Measurements from ENCODE around the gene VPS51. TPM values are rescaled to one million over a fixed set of nuclear protein-coding genes. Genes with fewer than 3 reads are reported as not detected.

Gene VPS51
- total RNA-seq, 1 donor from 2014 or later: 104 TPM

DNA sequence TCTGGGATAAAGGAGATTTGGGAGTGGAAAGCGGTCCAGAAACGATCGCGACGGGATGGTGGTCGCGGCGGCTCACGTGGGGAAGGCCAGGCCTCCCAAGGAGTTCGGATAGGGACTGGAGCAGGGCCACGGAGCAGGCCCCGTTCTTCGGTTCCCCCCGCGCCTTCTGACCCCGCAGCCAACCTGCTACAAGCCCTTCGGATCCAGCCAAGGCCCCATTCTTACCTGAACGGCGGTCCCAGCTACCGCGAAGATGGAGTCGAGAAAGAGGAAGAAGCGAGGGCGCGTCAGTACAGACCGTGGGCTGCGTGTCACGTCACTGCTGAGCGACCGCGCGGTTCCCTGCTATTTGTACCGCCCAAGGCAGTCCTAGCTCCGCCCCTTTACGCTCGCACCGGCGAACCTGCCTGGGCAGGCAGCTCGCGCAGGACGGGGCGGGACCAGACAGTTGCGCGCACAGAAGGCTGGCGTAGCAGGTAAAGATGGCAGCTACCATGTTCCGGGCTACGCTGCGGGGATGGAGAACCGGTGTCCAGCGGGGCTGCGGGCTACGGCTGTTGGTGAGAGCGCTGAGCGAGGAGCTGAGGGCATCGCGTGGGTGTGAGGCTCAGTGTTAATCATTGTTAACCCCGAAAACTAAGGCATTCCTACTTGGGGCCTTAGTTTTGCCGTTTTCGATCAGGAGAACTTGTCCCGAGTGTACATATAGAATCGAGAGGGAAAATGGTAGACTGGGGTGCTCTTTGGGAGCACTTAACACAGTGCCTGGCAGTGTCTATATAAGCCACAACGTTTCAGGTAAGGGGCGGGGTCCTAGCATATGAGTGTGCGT, 26.1 kb downstream of the VPS51 start, which contains the start of the genes FAU and MRPL49:
Gene FAU, minus strand, starts transcription at position 270 of the 832 bp plus-strand sequence. CDS start 321 bp downstream, outside the sequence.
Gene MRPL49, plus strand, starts transcription at position 457 of the 832 bp plus-strand sequence. Its CDS starts 26 bp downstream, at position 483.
- peak within 1 kb of the TSS; percentile 99 for H3K27ac Mint-ChIP-seq
- no peaks in the 10 kb centered on the region for H3K27me3 Mint-ChIP-seq
- DNase-seq (ENCODE audit: extremely low spot score, unreplicated experiment): peak; percentile 98
- no peaks in the 10 kb centered on the region for H3K9me3 Mint-ChIP-seq
- peak within 1 kb of the TSS; percentile 100 for H3K4me3 Mint-ChIP-seq
- peaks cover 21% of the 10 kb centered on the region for H3K36me3 Mint-ChIP-seq
- peaks cover 16% of the 10 kb centered on the region for H3K4me1 Mint-ChIP-seq (ENCODE audit: unreplicated experiment)
- TF ChIP-seq, protein P1, sequence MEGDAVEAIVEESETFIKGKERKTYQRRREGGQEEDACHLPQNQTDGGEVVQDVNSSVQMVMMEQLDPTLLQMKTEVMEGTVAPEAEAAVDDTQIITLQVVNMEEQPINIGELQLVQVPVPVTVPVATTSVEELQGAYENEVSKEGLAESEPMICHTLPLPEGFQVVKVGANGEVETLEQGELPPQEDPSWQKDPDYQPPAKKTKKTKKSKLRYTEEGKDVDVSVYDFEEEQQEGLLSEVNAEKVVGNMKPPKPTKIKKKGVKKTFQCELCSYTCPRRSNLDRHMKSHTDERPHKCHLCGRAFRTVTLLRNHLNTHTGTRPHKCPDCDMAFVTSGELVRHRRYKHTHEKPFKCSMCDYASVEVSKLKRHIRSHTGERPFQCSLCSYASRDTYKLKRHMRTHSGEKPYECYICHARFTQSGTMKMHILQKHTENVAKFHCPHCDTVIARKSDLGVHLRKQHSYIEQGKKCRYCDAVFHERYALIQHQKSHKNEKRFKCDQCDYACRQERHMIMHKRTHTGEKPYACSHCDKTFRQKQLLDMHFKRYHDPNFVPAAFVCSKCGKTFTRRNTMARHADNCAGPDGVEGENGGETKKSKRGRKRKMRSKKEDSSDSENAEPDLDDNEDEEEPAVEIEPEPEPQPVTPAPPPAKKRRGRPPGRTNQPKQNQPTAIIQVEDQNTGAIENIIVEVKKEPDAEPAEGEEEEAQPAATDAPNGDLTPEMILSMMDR (conservative IDR thresholded peaks at IDR 0.05): no peak

DNA sequence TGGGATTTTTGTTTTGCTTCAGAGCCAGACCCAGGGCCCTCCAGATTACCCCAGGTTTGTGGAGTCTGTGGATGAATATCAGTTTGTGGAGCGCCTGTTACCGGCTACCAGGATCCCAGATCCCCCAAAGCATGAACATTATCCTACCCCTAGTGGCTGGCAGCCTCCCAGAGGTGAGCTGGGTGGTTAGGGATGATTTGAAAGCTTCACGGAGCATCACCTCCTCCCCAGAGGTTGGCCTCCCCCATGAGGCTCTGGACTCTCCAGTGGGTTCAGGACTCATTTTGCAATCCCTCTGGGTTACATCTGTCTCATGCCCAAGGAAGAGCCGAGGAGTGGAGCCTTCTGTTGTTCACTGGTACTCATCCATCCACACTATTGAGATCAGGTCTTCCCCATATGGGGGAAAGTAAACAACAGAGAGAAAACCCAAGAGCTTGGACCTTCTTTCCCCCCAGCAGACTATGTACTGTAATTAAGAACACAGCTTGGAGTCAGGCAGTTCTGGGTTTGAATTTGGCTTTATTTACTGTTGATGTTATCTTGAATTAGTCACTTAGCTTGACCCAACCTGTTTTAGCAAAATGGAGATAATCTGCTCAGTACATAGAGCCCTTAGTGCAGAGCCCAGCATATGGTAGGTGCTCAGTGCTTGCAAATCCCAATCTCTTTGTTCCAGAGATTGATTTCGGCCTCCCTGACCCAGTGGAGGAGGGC, 28.6 kb downstream of the VPS51 start:
- Mint-ChIP-seq H3K4me3 (peak overlapping the region; percentile 49), H3K9me3 (no peaks in the 10 kb centered on the region), H3K36me3 (peaks cover 12% of the 10 kb centered on the region), H3K27ac (peak overlapping the region; percentile 14), H3K4me1 (ENCODE audit: unreplicated experiment) (peaks cover 12% of the 10 kb centered on the region), H3K27me3 (no peaks in the 10 kb centered on the region)
- no peak for DNase-seq (ENCODE audit: extremely low spot score, unreplicated experiment)
- TF ChIP-seq, protein P1 (conservative IDR thresholded peaks at IDR 0.05): no peak

DNA sequence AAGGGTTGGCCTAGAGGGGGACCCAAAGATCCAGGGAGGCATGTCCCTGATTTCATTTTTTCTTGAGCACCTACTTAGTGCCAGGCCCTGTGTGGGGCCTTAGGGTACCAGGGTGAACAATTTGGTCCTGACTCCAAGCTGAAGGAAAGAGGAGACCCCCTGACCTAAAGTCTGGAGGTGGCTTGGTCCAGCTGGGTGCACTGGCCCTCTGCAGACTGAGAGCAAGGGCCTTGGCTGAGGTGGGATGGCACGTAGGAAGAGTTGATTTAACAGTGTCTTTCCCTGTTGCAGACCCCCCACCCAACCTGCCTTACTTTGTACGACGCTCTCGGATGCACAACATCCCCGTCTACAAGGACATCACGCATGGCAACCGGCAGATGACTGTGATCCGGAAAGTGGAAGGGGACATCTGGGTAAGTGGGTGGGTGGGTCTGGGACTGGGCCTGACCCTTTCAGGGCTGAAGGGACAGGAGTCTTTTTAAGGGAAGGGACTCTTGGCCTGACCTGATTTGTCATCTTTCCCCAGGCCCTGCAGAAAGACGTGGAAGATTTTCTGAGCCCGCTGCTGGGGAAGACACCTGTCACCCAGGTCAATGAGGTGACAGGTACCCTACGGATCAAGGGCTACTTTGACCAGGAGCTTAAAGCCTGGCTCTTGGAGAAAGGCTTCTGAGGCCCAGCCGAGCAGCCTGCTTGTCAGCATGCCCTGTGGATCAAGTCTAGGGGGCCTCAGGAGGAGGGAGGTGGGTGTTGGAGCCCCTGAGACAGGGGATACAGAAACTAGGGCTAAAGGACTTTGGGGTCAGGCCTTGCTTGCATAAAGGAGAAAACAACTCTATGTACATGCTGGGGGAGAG, 29.4 kb downstream of the VPS51 start:
- no peak overlapping the region for H3K27ac Mint-ChIP-seq
- peaks cover 12% of the 10 kb centered on the region for H3K36me3 Mint-ChIP-seq
- H3K4me3 Mint-ChIP-seq: no peak overlapping the region
- H3K27me3 Mint-ChIP-seq: no peaks in the 10 kb centered on the region
- TF ChIP-seq, protein P1 (conservative IDR thresholded peaks at IDR 0.05): no peak
- H3K9me3 Mint-ChIP-seq: no peaks in the 10 kb centered on the region
- peaks cover 12% of the 10 kb centered on the region for H3K4me1 Mint-ChIP-seq (ENCODE audit: unreplicated experiment)
- DNase-seq (ENCODE audit: extremely low spot score, unreplicated experiment): no peak

DNA sequence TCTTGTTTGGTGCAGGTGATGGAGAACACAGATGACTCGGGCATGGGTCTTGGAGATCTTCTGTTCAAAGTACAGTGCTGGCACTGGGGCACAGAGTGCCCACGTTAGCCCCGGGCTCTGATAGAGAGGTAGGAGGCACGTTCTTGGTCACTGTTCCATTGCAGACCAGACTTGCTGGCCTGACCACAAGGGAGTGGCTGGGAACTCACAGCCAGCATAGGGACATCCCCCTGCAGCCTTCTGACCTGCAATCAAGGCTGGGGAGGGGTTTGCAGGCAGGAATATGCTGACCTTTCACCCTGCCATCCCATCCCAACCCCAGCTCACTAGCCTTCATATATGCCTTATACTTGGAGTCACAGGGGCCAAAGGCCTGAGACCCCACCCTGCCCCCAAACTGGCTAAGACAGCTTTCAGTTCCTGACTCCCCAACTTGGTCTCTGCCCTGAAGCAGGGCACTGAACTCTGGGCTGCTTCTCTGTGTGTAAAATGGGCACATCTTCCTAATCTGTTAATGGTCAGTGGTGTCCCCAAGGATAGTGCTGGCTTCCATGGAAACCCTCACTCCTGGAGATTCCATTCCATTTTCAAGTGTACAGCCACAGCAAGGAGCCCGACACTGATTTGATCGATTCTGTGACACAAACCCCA, 30.7 kb downstream of the VPS51 start:
- Mint-ChIP-seq H3K9me3 (no peaks in the 10 kb centered on the region), H3K36me3 (peaks cover 6% of the 10 kb centered on the region), H3K4me3 (no peak overlapping the region)

More for the DNA sequence above, 30.7 kb downstream of the VPS51 start:
- DNase-seq (ENCODE audit: extremely low spot score, unreplicated experiment): no peak
- Mint-ChIP-seq H3K27me3 (no peaks in the 10 kb centered on the region), H3K4me1 (ENCODE audit: unreplicated experiment) (peaks cover 12% of the 10 kb centered on the region), H3K27ac (peak overlapping the region; percentile 21)
- TF ChIP-seq, protein P1 (conservative IDR thresholded peaks at IDR 0.05): no peak
